MM.1S (cell line): Measurements from ENCODE around the gene GZMH.

Experiments used
- EZH2 ChIP-seq: fragments of 300-600 bp; sonication (generic); optimal IDR thresholded peaks from 2 replicates; pipeline ENCODE3; 2017; ENCODE audit warnings: low read depth, mild to moderate bottlenecking, antibody characterized with exemption, low read length, mixed read lengths
- EZH2phosphoT487 ChIP-seq: fragments of 300-600 bp; sonication (generic); IDR thresholded peaks from 2 replicates; pipeline ENCODE4 v1.6.1; 2018; ENCODE audit warnings: antibody characterized with exemption, low read length
- TF ChIP-seq, protein P1 (sequence below): fragments of 300-600 bp; sonication (generic); IDR thresholded peaks from 2 replicates; pipeline ENCODE4 v1.5.1; 2016; ENCODE audit warnings: antibody characterized with exemption, low read length, mixed read lengths

GRCh38 chr14:24609655-24610344 is at the start of gene GZMH:
- TF ChIP-seq, protein P1, sequence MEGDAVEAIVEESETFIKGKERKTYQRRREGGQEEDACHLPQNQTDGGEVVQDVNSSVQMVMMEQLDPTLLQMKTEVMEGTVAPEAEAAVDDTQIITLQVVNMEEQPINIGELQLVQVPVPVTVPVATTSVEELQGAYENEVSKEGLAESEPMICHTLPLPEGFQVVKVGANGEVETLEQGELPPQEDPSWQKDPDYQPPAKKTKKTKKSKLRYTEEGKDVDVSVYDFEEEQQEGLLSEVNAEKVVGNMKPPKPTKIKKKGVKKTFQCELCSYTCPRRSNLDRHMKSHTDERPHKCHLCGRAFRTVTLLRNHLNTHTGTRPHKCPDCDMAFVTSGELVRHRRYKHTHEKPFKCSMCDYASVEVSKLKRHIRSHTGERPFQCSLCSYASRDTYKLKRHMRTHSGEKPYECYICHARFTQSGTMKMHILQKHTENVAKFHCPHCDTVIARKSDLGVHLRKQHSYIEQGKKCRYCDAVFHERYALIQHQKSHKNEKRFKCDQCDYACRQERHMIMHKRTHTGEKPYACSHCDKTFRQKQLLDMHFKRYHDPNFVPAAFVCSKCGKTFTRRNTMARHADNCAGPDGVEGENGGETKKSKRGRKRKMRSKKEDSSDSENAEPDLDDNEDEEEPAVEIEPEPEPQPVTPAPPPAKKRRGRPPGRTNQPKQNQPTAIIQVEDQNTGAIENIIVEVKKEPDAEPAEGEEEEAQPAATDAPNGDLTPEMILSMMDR, result no peak
- TF ChIP-seq EZH2 (no peak), EZH2phosphoT487 (no peak)
